ENCODE results near the gene UBE2R2.

The UBE2R2 gene

DNA sequence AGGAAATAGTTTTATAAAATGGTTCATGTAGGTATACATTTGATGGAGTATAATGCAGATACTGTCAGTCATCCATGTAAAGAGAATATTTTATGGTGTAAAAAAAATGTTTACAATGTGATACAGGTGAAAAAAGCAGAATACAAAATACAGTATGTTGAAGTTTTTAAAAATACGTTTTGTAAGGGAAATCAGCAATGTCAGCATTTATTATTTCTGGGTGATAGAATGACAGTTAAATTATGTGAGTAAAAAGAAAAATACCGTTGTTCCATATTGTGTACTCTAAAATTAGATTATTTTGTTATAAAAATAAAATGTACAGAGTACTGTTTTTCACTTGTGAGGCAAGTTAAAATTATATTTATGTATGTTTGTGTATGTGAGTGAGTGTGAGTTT is 69.0 kb downstream of the UBE2R2 start:
- no peak for DNase-seq

- DNase-seq: no peak
Observed at GRCh38 chr9:33893861-33894260, 76.9 kb downstream of the UBE2R2 start.

DNA sequence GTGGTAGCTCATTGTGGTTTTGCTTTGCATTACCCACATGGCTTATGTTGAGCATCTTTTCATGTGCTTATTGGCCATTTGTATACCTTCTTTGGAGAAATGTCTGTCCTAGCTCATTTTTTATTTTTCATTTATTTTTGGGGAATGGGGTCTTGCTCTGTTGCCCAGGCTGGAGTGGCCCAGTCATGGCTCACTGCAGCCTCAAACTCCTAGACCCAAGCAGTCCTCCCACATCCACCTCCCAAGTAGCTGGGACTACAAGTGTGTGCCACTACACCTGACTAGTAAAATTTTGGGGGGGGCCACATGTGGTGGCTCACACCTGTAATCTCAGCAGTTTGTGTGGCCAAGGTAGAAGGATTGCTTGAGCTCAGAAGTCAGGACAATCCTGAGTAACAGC is 77.4 kb downstream of the UBE2R2 start:
- DNase-seq: no peak

DNA sequence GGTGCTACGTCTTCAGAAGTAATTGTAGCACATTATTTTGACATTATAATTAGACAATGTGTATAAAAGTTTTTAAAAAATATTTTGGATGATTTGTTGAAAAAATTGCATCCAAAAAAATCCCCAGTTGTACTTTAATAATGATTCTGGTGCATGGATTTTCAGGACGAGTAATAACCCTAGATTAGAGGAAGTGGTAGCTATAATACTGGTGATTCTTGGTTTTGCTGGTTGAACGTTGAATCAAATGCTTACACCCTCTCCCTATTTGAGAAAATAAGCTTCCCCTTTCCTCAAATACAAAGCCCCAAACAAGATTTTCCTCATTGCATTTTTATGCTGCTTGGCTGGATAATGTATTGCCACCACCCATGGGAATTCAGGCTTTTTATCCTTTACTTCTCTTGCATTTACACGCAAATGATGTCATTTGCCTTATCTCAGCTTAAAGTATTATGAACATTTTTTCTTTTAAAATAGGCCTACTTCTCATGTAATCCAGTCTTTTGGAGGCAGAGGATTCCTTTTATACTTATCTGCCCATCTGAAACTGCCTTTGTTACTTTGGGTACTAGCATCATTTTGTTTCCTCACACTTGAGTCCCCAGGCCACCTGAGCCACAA is 86.3 kb downstream of the UBE2R2 start:
- no peak for DNase-seq

DNA sequence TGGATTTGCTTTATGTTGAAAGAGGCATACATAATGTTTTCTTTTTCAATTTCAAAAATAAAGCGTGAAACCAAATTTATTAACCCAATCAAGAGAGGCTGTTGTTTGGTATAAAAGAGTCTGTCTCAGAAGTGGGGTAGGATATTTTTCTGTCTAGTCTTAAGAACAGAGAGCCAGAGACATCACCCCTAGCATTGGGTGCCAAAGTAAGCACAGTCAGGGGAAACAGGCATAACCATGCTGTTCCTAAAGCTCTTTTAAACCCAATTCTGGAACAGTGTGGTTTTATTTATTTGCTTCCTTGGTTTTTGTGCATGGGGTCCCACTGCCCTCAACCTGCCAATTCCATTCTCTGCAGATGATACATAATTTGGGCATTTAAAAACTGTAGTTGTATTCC is 88.2 kb downstream of the UBE2R2 start:
- no peak for DNase-seq

GRCh38 chr9:33906769-33907168 is 89.8 kb downstream of the UBE2R2 start:
- no peak for DNase-seq

- no peak for DNase-seq
Observed at GRCh38 chr9:33907347-33907746, 90.4 kb downstream of the UBE2R2 start.

DNA sequence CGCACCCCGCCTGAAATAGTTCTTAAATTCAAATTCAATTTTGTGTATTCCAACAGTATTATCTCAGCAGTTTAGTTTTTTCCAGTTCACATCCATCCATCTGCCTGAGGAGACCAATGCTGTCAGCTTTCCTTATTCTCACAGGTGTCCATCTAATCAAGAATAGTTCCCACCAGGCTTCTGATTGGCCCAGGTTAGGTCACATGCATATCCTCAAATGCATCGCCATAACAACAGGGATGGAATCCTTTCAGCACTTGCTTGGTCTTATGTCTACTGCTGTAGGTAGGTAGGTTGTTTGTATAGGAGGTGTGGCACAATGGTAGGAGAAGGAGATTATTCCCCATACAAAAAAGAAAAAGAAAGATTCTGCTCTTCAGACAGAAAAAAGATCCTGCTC is 91.2 kb downstream of the UBE2R2 start:
- DNase-seq: no peak

GRCh38 chr9:33908749-33909148 is 91.8 kb downstream of the UBE2R2 start:
- DNase-seq: no peak

GRCh38 chr9:33913541-33913940 is 96.6 kb downstream of the UBE2R2 start:
- DNase-seq: no peak

GRCh38 chr9:33914887-33915628 is 98.1 kb downstream of the UBE2R2 start:
- DNase-seq: no peak

DNA sequence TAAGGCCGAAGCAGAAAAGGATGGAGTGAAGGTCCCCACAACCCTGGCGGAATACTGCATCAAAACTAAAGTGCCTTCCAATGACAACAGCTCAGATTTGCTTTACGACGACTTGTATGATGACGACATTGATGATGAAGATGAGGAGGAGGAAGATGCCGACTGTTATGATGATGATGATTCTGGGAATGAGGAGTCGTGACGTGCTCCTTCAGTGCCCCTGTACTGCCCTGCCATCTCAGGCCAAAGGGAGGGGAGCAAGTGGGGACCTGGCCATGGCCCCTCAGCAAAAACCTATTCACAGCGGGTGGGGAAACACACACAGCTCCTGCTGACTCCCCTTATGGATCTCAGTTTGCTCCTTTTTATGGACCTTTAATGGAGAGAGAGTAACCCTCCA is 100.1 kb downstream of the UBE2R2 start:
- DNase-seq: no peak

GRCh38 chr9:33919276-33919897 is 102.4 kb downstream of the UBE2R2 start:
- no peak for DNase-seq

DNA sequence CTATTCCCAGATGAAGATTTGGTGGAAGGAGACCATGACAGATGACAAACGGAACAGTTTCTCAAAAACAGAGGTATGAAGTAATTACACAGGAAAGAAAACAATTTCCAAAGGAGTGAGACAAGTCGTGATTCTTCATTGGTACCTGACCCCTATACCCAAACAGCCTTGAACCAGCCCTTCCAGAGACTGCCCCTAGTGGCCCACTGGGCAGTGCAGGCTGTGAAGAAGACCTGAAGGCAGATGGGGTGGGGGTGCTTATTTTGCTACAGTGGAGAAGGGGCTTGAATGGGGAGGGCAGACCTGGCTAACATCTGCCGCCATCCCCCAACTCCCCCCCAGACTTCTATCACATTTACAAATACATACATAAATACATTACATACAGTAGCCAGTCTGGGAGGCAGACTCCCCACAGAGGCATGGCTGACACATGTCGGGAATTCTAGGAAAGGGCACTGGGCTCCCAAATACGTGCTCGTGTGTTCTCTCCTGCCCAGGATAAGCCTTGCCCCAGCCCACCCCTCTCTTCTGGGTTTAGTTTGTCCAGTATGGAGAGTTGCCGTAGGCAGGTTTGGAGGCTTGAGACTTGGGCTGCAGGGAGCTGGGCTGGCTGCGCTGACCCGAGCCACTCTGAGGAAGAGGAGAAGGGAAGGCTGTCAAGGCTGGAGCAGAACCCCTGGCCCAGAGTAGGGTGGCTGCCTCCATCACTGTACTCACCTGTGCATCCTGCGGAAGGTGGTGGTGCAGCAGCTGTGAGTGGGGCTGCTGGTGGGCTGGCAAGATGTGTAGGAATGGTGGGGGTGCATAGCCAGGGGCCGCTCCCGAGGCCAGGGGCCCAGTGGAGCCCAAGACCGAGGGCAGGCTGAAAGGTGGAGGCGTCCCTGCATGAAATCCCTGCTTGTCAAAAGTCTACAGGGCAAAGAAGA is 105.3 kb downstream of the UBE2R2 start:
- no peak for DNase-seq

DNA sequence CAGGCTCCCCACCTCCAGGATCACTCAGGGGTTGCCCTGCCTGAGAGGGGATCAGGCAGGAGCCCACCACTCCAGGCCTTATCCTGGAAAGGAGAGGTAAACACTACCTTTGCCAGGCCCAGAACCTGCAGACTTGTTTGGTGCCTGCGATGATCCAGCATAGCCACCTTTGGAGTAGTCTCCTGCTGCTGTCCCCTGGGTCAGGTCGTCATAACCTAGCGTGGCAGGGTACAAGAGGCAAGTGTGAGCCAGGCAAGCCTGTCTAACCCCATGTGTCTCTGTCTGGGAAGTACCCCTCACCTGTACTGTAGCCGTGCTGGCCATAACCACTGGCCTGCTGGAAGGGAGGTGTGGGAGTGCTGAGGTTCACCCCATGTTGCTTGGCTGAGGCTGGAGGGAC is 106.1 kb downstream of the UBE2R2 start:
- DNase-seq: no peak

- no peak for DNase-seq
Observed at GRCh38 chr9:33923998-33924701, 107.2 kb downstream of the UBE2R2 start.

DNA sequence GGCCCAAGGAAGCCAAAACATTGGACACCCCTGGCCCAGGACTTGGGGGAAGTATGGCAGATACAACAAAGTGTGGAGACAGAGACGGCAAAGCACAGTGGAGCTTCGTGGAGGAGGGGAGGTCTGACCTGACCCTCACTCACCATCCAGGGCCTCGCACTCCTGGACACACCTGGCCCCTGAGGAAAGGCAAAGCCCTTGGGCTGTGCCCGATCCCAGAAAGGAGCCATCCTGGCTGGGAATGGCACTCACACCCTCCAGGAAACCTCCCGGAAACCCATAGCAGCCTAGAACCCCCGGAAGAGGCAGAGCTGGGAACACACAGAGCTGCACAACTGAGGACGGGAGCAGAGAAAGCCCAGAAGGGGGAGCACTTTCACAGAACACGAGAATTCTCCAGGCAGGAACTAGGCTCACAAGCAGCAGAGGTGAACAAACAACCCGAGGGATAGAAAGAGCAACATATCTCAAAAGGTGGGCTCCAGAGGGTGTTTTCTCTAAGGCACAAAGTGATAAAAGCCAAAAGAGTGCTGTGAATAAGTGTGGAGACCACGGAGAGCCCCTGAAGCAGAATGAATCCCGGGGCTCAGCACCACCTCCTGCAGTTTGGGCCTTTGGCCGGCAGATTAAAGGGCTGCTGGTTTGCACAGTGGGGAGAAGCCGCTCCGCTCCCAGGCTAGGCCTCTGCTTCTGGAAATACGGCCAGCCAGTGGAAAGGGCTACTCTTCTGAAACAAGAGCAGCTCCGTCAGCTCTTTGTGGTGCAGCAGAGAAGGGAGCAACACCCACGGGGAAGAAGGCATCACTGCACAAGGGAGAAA is 108.2 kb downstream of the UBE2R2 start:
- DNase-seq: no peak

DNA sequence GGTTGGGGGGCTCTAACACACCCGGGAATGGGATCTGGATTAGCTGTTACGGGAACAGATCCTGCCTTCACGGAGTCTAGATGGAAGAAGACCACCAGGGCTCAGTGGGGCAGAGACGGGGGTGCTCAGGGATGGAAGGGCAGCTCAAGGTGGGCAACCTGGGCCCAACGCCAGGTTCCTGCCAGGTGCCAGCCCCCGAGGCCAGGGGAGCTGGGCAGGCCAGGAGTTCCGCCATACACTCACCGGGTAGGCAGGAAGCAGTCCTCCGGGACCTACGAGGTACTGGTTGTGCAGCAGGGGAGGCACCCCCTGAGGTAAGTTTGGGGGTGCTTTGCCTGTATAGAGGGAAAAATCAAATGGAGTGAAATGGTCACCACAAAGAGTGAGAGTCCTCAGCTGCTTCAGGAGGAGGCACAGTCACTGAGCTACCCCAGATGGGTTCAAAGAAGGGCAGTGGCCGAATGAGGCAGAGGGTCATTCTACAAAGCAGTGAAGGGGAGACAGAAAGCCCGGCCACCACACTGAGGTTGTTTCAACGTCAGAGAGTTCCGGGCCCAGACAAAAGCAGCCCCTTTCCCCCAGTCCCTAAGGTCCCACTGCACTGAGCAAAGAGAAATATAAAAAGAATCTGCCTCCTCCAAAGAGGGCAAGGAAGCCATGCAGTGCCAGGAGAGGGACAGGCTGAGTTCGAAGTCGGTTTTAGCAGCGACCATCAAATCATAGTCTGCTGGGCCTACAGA is 110.0 kb downstream of the UBE2R2 start:
- no peak for DNase-seq

DNA sequence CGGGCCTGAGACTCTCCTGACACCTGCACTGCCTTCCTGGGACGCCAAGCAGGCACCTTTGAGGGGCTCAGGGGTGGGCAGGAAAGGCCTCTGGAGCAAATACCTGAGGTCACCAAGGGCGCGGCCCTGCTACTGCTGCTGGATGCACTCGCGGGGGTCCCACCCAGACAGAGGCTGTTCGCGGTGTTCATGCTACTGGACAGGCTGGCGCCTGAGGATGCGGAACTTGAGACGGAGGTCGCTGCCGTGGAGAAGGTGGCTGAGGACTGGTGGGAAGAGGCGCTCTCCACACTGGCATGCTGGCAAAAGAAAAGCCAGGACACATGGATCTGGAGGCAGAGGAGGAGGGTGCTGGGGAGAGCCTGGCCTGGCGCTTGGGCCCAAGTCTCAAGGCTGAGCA is 110.7 kb downstream of the UBE2R2 start:
- no peak for DNase-seq

DNA sequence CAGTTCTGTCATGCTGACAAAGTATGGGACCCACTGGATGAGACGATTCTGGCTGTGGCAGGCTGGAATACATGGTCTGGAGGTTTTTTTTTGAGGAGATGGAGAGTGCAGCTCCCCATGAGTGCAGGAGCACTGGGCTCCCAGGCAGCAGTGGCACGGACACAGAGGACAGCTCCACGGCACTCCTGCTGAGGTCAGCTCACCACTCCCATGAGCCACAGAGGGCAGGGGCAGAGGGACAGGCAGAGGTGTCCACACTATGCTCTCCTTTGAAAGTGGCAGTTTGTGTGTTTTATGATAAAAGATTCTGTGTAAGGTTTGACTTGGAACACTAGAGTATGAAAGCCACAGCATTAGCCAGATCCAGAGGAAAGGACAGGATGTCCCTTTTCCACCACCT is 114.4 kb downstream of the UBE2R2 start:
- no peak for DNase-seq
